Endothelial cell of hepatic sinusoid (primary cell): Measurements from ENCODE around the gene PHF13.
"Not testable (repeated sequence)": the region's sequence is repeated elsewhere in the genome, so short reads cannot be mapped to it uniquely, and the experiment has no call there.

ENCODE experiments used
- in situ Hi-C: cut with HindIII; loops from 2 replicates; pipeline ENCODE4 v1.10.0; 2017; ENCODE audit warnings: low sequenced_read_pairs

PHF13 gene

GRCh38 chr1:6586404-6586816 is 27.1 kb upstream of the PHF13 start:
- in situ Hi-C loops, result no loop called here

- in situ Hi-C loops, result no loop called here
Observed at GRCh38 chr1:6587261-6588005, 26.1 kb upstream of the PHF13 start.

- in situ Hi-C loops, result no loop called here
Observed at GRCh38 chr1:6588128-6588892, 25.2 kb upstream of the PHF13 start.

GRCh38 chr1:6588893-6589520 is 24.5 kb upstream of the PHF13 start:
- in situ Hi-C loops, result no loop called here

- in situ Hi-C loops, result no loop called here
Observed at GRCh38 chr1:6590046-6590445, 23.5 kb upstream of the PHF13 start.

GRCh38 chr1:6591222-6591621 is 22.3 kb upstream of the PHF13 start:
- in situ Hi-C loops, result no loop called here

- in situ Hi-C loops, result no loop called here
Observed at GRCh38 chr1:6591644-6592043, 21.9 kb upstream of the PHF13 start.

GRCh38 chr1:6592441-6592840 is 21.1 kb upstream of the PHF13 start:
- in situ Hi-C loops, result no loop called here

- in situ Hi-C loops, result no loop called here
Observed at GRCh38 chr1:6592865-6593593, 20.5 kb upstream of the PHF13 start.

- in situ Hi-C loops, result no loop called here
Observed at GRCh38 chr1:6593810-6594209, 19.7 kb upstream of the PHF13 start.

- in situ Hi-C loops, result no loop called here
Observed at GRCh38 chr1:6594977-6595740, 18.4 kb upstream of the PHF13 start.

- in situ Hi-C loops, result no loop called here
Observed at GRCh38 chr1:6596351-6596750, 17.2 kb upstream of the PHF13 start.

GRCh38 chr1:6596886-6597776 is 16.4 kb upstream of the PHF13 start:
- in situ Hi-C loops, result no loop called here

- in situ Hi-C loops, result no loop called here
Observed at GRCh38 chr1:6597777-6598131, 15.8 kb upstream of the PHF13 start.

- in situ Hi-C loops, result no loop called here
Observed at GRCh38 chr1:6599141-6599975, 14.2 kb upstream of the PHF13 start.

GRCh38 chr1:6599991-6600390 is 13.5 kb upstream of the PHF13 start:
- in situ Hi-C loops, result not testable (repeated sequence)

- in situ Hi-C loops, result no loop called here
Observed at GRCh38 chr1:6600410-6601048, 13.0 kb upstream of the PHF13 start.
